Gastroesophageal sphincter (tissue), 4 donors: ENCODE results near the gene NSMF. TPM values are rescaled to one million over a fixed set of nuclear protein-coding genes. Genes with fewer than 3 reads are reported as not detected.

Experiments used
- ATAC-seq: fragments of 150-250 bp; one replicate; pipeline ENCODE4 v1.9.1; 2016; ENCODE audit warnings: mild to moderate bottlenecking, moderate library complexity
- H3K27ac ChIP-seq, 4 donors: fragments of 200-600 bp; sonication (generic) in 3 of 4; 1 replicate in 3 of 4; 2 replicates in 1 of 4; pipeline ENCODE4 v1.5.1; 2016 to 2019
- H3K27me3 ChIP-seq: fragments of 200-600 bp; sonication (generic); one replicate; pipeline ENCODE4 v1.5.1; 2019
- H3K36me3 ChIP-seq, 2 donors: fragments of 200-600 bp; sonication (generic); one replicate each; pipeline ENCODE4 v1.5.1; 2019; ENCODE audit warnings: control low read depth in 1 of 2
- H3K4me1 ChIP-seq, 3 donors: fragments of 200-600 bp; sonication (generic); 1 replicate in 2 of 3; 2 replicates in 1 of 3; pipeline ENCODE4 v1.5.1; 2016 to 2019; ENCODE audit warnings: control low read depth in 2 of 3
- H3K4me3 ChIP-seq, 2 donors: fragments of 200-600 bp; sonication (generic); one replicate each; pipeline ENCODE4 v1.5.1; 2019; ENCODE audit warnings: mild to moderate bottlenecking in 1 of 2, moderate library complexity in 1 of 2
- H3K9me3 ChIP-seq, 3 donors: fragments of 200-600 bp; sonication (generic); one replicate each; pipeline ENCODE4 v1.5.1; 2017 to 2019; ENCODE audit warnings: control low read depth in 2 of 3
- CTCF ChIP-seq, 4 experiments: fragments of 200-600 bp in 2 of 4; fragments of 450-650 bp in 2 of 4; sonication (generic) in 1 of 4; IDR thresholded peaks; one replicate each; pipeline ENCODE4 v1.5.1; 2017 to 2019; ENCODE audit warnings: antibody characterized with exemption in 4 of 4, mild to moderate bottlenecking in 2 of 4, moderate library complexity in 2 of 4
- EP300 ChIP-seq: sonication (generic); formaldehyde crosslinking; IDR thresholded peaks from one replicate; pipeline ENCODE4 v1.6.1; 2017; ENCODE audit warnings: antibody characterized with exemption, mild to moderate bottlenecking
- POLR2A ChIP-seq, 2 donors: fragments of 450-650 bp; IDR thresholded peaks; one replicate each; pipeline ENCODE4 v1.6.1; 2017; ENCODE audit warnings: antibody characterized with exemption in 2 of 2, mild to moderate bottlenecking in 2 of 2, moderate library complexity in 1 of 2
- POLR2AphosphoS5 ChIP-seq: sonication (generic); formaldehyde crosslinking; IDR thresholded peaks from one replicate; pipeline ENCODE4 v1.6.1; 2017; ENCODE audit warnings: antibody characterized with exemption
- WGBS, 2 donors: methylation state at CpG; one replicate each; pipeline ENCODE4 v1.1.5; 2018; ENCODE audit warnings: low coverage in 1 of 2; 5-methylcytosine and 5-hydroxymethylcytosine counted together
- total RNA-seq, 4 donors: library from RNA; depleted of rRNA; stranded (reverse); fragments of >200 nt; gene quantifications; one replicate each; pipeline ENCODE4 v1.1.0, GENCODE V29; 2016

NSMF gene
- total RNA-seq, 4 donors from 2014 or later: 38.1 to 63.5 (median 49.1) TPM

- TF ChIP-seq CTCF (IDR thresholded peaks at IDR 0.05): no peak
- no peak for TF ChIP-seq POLR2A (IDR thresholded peaks at IDR 0.05)
- no peak for TF ChIP-seq POLR2AphosphoS5
- no peak for TF ChIP-seq EP300
- no peak for ATAC-seq
- WGBS, 2 donors: no CpG with 5 or more reads among the region's 21 CpGs
- Histone ChIP-seq H3K4me1 (peaks cover 0 to 19% (median 0%) of the 10 kb centered on the region in 3 donors), H3K4me3 (no peak overlapping the region), H3K27ac (no peak overlapping the region), H3K27me3 (peaks cover 43% of the 10 kb centered on the region), H3K9me3 (no peaks in the 10 kb centered on the region), H3K36me3 (no peaks in the 10 kb centered on the region)
Observed at GRCh38 chr9:137431416-137431931, 27.7 kb downstream of the NSMF start.

GRCh38 chr9:137430723-137431415, 28.3 kb downstream of the NSMF start:
- Histone ChIP-seq H3K4me1 (peaks cover 0 to 13% (median 0%) of the 10 kb centered on the region in 3 donors), H3K9me3 (no peaks in the 10 kb centered on the region), H3K4me3 (no peak overlapping the region), H3K27me3 (peaks cover 37% of the 10 kb centered on the region), H3K36me3 (no peaks in the 10 kb centered on the region), H3K27ac (no peak overlapping the region)
- TF ChIP-seq EP300 (no peak), POLR2A (IDR thresholded peaks at IDR 0.05) (no peak), POLR2AphosphoS5 (no peak), CTCF (IDR thresholded peaks at IDR 0.05) (no peak)
- 80% methylated on average over 1 of the region's 27 CpGs; no CpG with 5 or more reads in 1 of the 2 donors for WGBS, 2 donors
- no peak for ATAC-seq

- Histone ChIP-seq H3K27me3 (peaks cover 30% of the 10 kb centered on the region), H3K9me3 (no peaks in the 10 kb centered on the region), H3K4me3 (no peak overlapping the region), H3K36me3 (no peaks in the 10 kb centered on the region), H3K4me1 (peaks cover 0 to 10% (median 0%) of the 10 kb centered on the region in 3 donors), H3K27ac (no peak overlapping the region)
- ATAC-seq: no peak
- TF ChIP-seq POLR2A (IDR thresholded peaks at IDR 0.05): no peak
- no peak for TF ChIP-seq EP300
- no peak for TF ChIP-seq POLR2AphosphoS5
- TF ChIP-seq CTCF (IDR thresholded peaks at IDR 0.05): no peak
- WGBS, 2 donors: 12 to 15% methylated on average over 4 to 5 of the region's 34 CpGs
Observed at GRCh38 chr9:137429974-137430722, 29.0 kb downstream of the NSMF start.

GRCh38 chr9:137429546-137429890, 29.6 kb downstream of the NSMF start:
- TF ChIP-seq CTCF (IDR thresholded peaks at IDR 0.05) (no peak), POLR2A (IDR thresholded peaks at IDR 0.05) (no peak)
- Histone ChIP-seq H3K4me1 (peaks cover 0 to 13% (median 0%) of the 10 kb centered on the region in 3 donors), H3K27ac (no peak overlapping the region), H3K36me3 (no peaks in the 10 kb centered on the region), H3K27me3 (peaks cover 26% of the 10 kb centered on the region), H3K9me3 (no peaks in the 10 kb centered on the region), H3K4me3 (no peak overlapping the region)
- 80% methylated on average over 1 of the region's 14 CpGs; no CpG with 5 or more reads in 1 of the 2 donors for WGBS, 2 donors
- no peak for ATAC-seq
